ENCODE measurements around the gene ABCA5. TPM values are rescaled to one million over a fixed set of nuclear protein-coding genes. Genes with fewer than 3 reads are reported as not detected.

Gene ABCA5
- total RNA-seq, 3 donors from 2014 or later = 8.6 to 13.6 (median 12.0) TPM

Other genes starting within 250 kb of the ABCA5 start
- gene ABCA6, start 185.2 kb downstream of the ABCA5 start, total RNA-seq = under 1 TPM; 0.08 to 0.24 (median 0.22) TPM
- gene ABCA10, start 98.3 kb downstream of the ABCA5 start, total RNA-seq = under 1 TPM in 2 of 3 donors, not detected in 1; 0.13 to 0.41 TPM
- 1 to 10 TPM in 1 of 3 donors, under 1 TPM in 2; 0.71 to 1.1 (median 0.87) TPM for gene MAP2K6, start 87.6 kb upstream of the ABCA5 start, total RNA-seq

Data from activated T-cell treated with anti-CD3 and anti-CD28 coated beads, Interleukin-2, amount 50 U/mL, for 4 hours (primary cell).